Measurements from ENCODE around the gene PLXNA4.

PLXNA4 gene

GRCh38 chr7:132486274-132486610 lies 90.0 kb downstream of the PLXNA4 start:
- Histone ChIP-seq H3K23ac (ENCODE audit: low read length) (no peak overlapping the region), H3K79me1 (ENCODE audit: low read length) (no peaks in the 10 kb centered on the region), H3K14ac (ENCODE audit: low read length) (no peak overlapping the region), H3K9ac (ENCODE audit: low read length) (no peak overlapping the region), H3K36me3 (ENCODE audit: control insufficient read depth in 1 of 2, insufficient read depth in 2 of 2, low read length in 2 of 2) (no peaks in the 10 kb centered on the region), H3K4me3 (ENCODE audit: low read depth, low read length) (no peak overlapping the region), H2AFZ (ENCODE audit: insufficient read depth, low read length, poor library complexity) (no peak overlapping the region), H2AK5ac (ENCODE audit: low read length) (no peak overlapping the region), H2BK120ac (ENCODE audit: insufficient read depth, low read length, poor library complexity) (no peak overlapping the region), H3K27ac (ENCODE audit: low read depth, low read length) (no peak overlapping the region), H3K4me1 (ENCODE audit: control insufficient read depth in 1 of 2, insufficient read depth in 2 of 2, low read length in 2 of 2) (no peaks in the 10 kb centered on the region), H4K8ac (ENCODE audit: low read depth, low read length) (no peak overlapping the region), H3K4ac (ENCODE audit: low read depth, low read length) (no peak overlapping the region), H2BK12ac (ENCODE audit: low read length) (no peak overlapping the region), H4K91ac (ENCODE audit: low read depth, low read length) (no peak overlapping the region), H3K4me2 (ENCODE audit: low read length) (no peak overlapping the region), H3K79me2 (ENCODE audit: control insufficient read depth, insufficient read depth, low read length, poor library complexity) (no peaks in the 10 kb centered on the region), H3K27me3 (ENCODE audit: insufficient read depth, low read length) (no peaks in the 10 kb centered on the region), H2BK5ac (ENCODE audit: low read depth, low read length, poor library complexity) (no peak overlapping the region), H4K12ac (ENCODE audit: low read depth, low read length) (no peak overlapping the region), H3K18ac (ENCODE audit: low read length) (no peak overlapping the region), H3K9me3 (ENCODE audit: insufficient read depth, low read depth, low read length) (peaks cover 3% of the 10 kb centered on the region)
- DNase-seq: no peak
- no CpG with 5 or more reads among the region's 6 CpGs for WGBS (ENCODE audit: extremely low coverage, insufficient coverage, insufficient read length)

GRCh38 chr7:132485600-132486273 lies 90.5 kb downstream of the PLXNA4 start:
- H2BK12ac ChIP-seq (ENCODE audit: low read length): no peak overlapping the region
- H4K8ac ChIP-seq (ENCODE audit: low read depth, low read length): no peak overlapping the region
- H2BK120ac ChIP-seq (ENCODE audit: insufficient read depth, low read length, poor library complexity): no peak overlapping the region
- H3K9ac ChIP-seq (ENCODE audit: low read length): no peak overlapping the region
- H3K4ac ChIP-seq (ENCODE audit: low read depth, low read length): no peak overlapping the region
- no peaks in the 10 kb centered on the region for H3K27me3 ChIP-seq (ENCODE audit: insufficient read depth, low read length)
- H3K79me2 ChIP-seq (ENCODE audit: control insufficient read depth, insufficient read depth, low read length, poor library complexity): no peaks in the 10 kb centered on the region
- H3K9me3 ChIP-seq (ENCODE audit: insufficient read depth, low read depth, low read length): peaks cover 3% of the 10 kb centered on the region
- H4K91ac ChIP-seq (ENCODE audit: low read depth, low read length): no peak overlapping the region
- H2BK5ac ChIP-seq (ENCODE audit: low read depth, low read length, poor library complexity): no peak overlapping the region
- no peak overlapping the region for H3K4me2 ChIP-seq (ENCODE audit: low read length)
- no peak overlapping the region for H3K4me3 ChIP-seq (ENCODE audit: low read depth, low read length)
- H3K4me1 ChIP-seq (ENCODE audit: control insufficient read depth in 1 of 2, insufficient read depth in 2 of 2, low read length in 2 of 2): no peaks in the 10 kb centered on the region
- H4K12ac ChIP-seq (ENCODE audit: low read depth, low read length): no peak overlapping the region
- no peak overlapping the region for H2AK5ac ChIP-seq (ENCODE audit: low read length)
- no peak overlapping the region for H3K27ac ChIP-seq (ENCODE audit: low read depth, low read length)
- no peaks in the 10 kb centered on the region for H3K36me3 ChIP-seq (ENCODE audit: control insufficient read depth in 1 of 2, insufficient read depth in 2 of 2, low read length in 2 of 2)
- no peak overlapping the region for H2AFZ ChIP-seq (ENCODE audit: insufficient read depth, low read length, poor library complexity)
- H3K23ac ChIP-seq (ENCODE audit: low read length): no peak overlapping the region
- WGBS (ENCODE audit: extremely low coverage, insufficient coverage, insufficient read length): no CpG with 5 or more reads among the region's 9 CpGs
- H3K14ac ChIP-seq (ENCODE audit: low read length): no peak overlapping the region
- no peak overlapping the region for H3K18ac ChIP-seq (ENCODE audit: low read length)
- no peaks in the 10 kb centered on the region for H3K79me1 ChIP-seq (ENCODE audit: low read length)
- DNase-seq: no peak

GRCh38 chr7:132485136-132485535 lies 91.1 kb downstream of the PLXNA4 start:
- H2AFZ ChIP-seq (ENCODE audit: insufficient read depth, low read length, poor library complexity): no peak overlapping the region
- H2BK12ac ChIP-seq (ENCODE audit: low read length): no peak overlapping the region
- no peak overlapping the region for H3K4me2 ChIP-seq (ENCODE audit: low read length)
- H4K12ac ChIP-seq (ENCODE audit: low read depth, low read length): no peak overlapping the region
- H4K91ac ChIP-seq (ENCODE audit: low read depth, low read length): no peak overlapping the region
- H3K18ac ChIP-seq (ENCODE audit: low read length): no peak overlapping the region
- H3K27ac ChIP-seq (ENCODE audit: low read depth, low read length): no peak overlapping the region
- no peak overlapping the region for H2BK5ac ChIP-seq (ENCODE audit: low read depth, low read length, poor library complexity)
- H3K4me1 ChIP-seq (ENCODE audit: control insufficient read depth in 1 of 2, insufficient read depth in 2 of 2, low read length in 2 of 2): no peaks in the 10 kb centered on the region
- H2BK120ac ChIP-seq (ENCODE audit: insufficient read depth, low read length, poor library complexity): no peak overlapping the region
- no peak overlapping the region for H3K4me3 ChIP-seq (ENCODE audit: low read depth, low read length)
- H3K14ac ChIP-seq (ENCODE audit: low read length): no peak overlapping the region
- no peak overlapping the region for H3K9ac ChIP-seq (ENCODE audit: low read length)
- WGBS (ENCODE audit: extremely low coverage, insufficient coverage, insufficient read length): no CpG with 5 or more reads among the region's 6 CpGs
- H2AK5ac ChIP-seq (ENCODE audit: low read length): no peak overlapping the region
- H3K79me2 ChIP-seq (ENCODE audit: control insufficient read depth, insufficient read depth, low read length, poor library complexity): no peaks in the 10 kb centered on the region
- no peaks in the 10 kb centered on the region for H3K79me1 ChIP-seq (ENCODE audit: low read length)
- no peak for DNase-seq
- peaks cover 3% of the 10 kb centered on the region for H3K9me3 ChIP-seq (ENCODE audit: insufficient read depth, low read depth, low read length)
- no peak overlapping the region for H4K8ac ChIP-seq (ENCODE audit: low read depth, low read length)
- H3K27me3 ChIP-seq (ENCODE audit: insufficient read depth, low read length): no peaks in the 10 kb centered on the region
- no peak overlapping the region for H3K23ac ChIP-seq (ENCODE audit: low read length)
- H3K4ac ChIP-seq (ENCODE audit: low read depth, low read length): no peak overlapping the region
- H3K36me3 ChIP-seq (ENCODE audit: control insufficient read depth in 1 of 2, insufficient read depth in 2 of 2, low read length in 2 of 2): no peaks in the 10 kb centered on the region

- no peak overlapping the region for H3K4me2 ChIP-seq (ENCODE audit: low read length)
- H3K9ac ChIP-seq (ENCODE audit: low read length): no peak overlapping the region
- no peak for DNase-seq
- no peak overlapping the region for H4K12ac ChIP-seq (ENCODE audit: low read depth, low read length)
- H3K79me1 ChIP-seq (ENCODE audit: low read length): no peaks in the 10 kb centered on the region
- H3K4me3 ChIP-seq (ENCODE audit: low read depth, low read length): no peak overlapping the region
- no peak overlapping the region for H3K18ac ChIP-seq (ENCODE audit: low read length)
- H3K4ac ChIP-seq (ENCODE audit: low read depth, low read length): no peak overlapping the region
- no peaks in the 10 kb centered on the region for H3K79me2 ChIP-seq (ENCODE audit: control insufficient read depth, insufficient read depth, low read length, poor library complexity)
- H2BK12ac ChIP-seq (ENCODE audit: low read length): no peak overlapping the region
- H3K23ac ChIP-seq (ENCODE audit: low read length): no peak overlapping the region
- H3K9me3 ChIP-seq (ENCODE audit: insufficient read depth, low read depth, low read length): no peaks in the 10 kb centered on the region
- no peak overlapping the region for H2BK120ac ChIP-seq (ENCODE audit: insufficient read depth, low read length, poor library complexity)
- no peaks in the 10 kb centered on the region for H3K27me3 ChIP-seq (ENCODE audit: insufficient read depth, low read length)
- no peak overlapping the region for H4K8ac ChIP-seq (ENCODE audit: low read depth, low read length)
- H2AK5ac ChIP-seq (ENCODE audit: low read length): no peak overlapping the region
- no peaks in the 10 kb centered on the region for H3K36me3 ChIP-seq (ENCODE audit: control insufficient read depth in 1 of 2, insufficient read depth in 2 of 2, low read length in 2 of 2)
- H3K27ac ChIP-seq (ENCODE audit: low read depth, low read length): no peak overlapping the region
- H3K14ac ChIP-seq (ENCODE audit: low read length): no peak overlapping the region
- H2AFZ ChIP-seq (ENCODE audit: insufficient read depth, low read length, poor library complexity): no peak overlapping the region
- WGBS (ENCODE audit: extremely low coverage, insufficient coverage, insufficient read length): no CpG with 5 or more reads among the region's 8 CpGs
- no peak overlapping the region for H2BK5ac ChIP-seq (ENCODE audit: low read depth, low read length, poor library complexity)
- no peaks in the 10 kb centered on the region for H3K4me1 ChIP-seq (ENCODE audit: control insufficient read depth in 1 of 2, insufficient read depth in 2 of 2, low read length in 2 of 2)
- no peak overlapping the region for H4K91ac ChIP-seq (ENCODE audit: low read depth, low read length)
These were observed 93.4 kb downstream of the PLXNA4 start for GRCh38 chr7:132482866-132483265.

Measured in trophoblast cell (in vitro differentiated cells and primary cell).